Panc1 (cell line): ENCODE measurements around the gene EIF4G3. TPM values are rescaled to one million over a fixed set of nuclear protein-coding genes. Genes with fewer than 3 reads are reported as not detected.

Experiments
- ATAC-seq: fragments of 200-7000 bp; cut with Tn5 transposase; 2 replicates; pipeline ENCODE4 v1.9.1; 2020; ENCODE audit warnings: mild to moderate bottlenecking, moderate library complexity
- BruUV-seq: library from RNA; stranded (reverse); fragments of 400-500 nt; replicated peaks from 2 replicates; lab custom pipeline; 2021; lab: Mats Ljungman, UMichigan
- CTCF ChIA-PET: fragments of 300-600 bp; sonication (Branson Sonifier 250); formaldehyde crosslinking; loops from one replicate; lab custom pipeline; 2022; ENCODE audit warnings: antibody characterized with exemption; lab: Charles Lee
- POLR2A ChIA-PET: fragments of 300-600 bp; sonication (Branson Sonifier 250); formaldehyde crosslinking; loops from one replicate; lab custom pipeline; 2022; ENCODE audit warnings: antibody characterized with exemption; lab: Charles Lee
- DNase-seq: peaks from one replicate; pipeline ENCODE4 v3.0.0-alpha.2; 2010; ENCODE audit warnings: low read depth, low spot score
- H3K27ac ChIP-seq: 2 replicates; pipeline ENCODE4 v1.5.1; 2011; ENCODE audit warnings: mild to moderate bottlenecking, low read length, inconsistent platforms
- H3K27me3 ChIP-seq: fragments of 200-500 bp; sonication (Bioruptor generic); 2 replicates; pipeline ENCODE4 v1.6.0; 2014; ENCODE audit warnings: low read length, inconsistent platforms; ENCODE audit not compliant: control insufficient read depth, insufficient read depth
- H3K36me3 ChIP-seq: fragments of 200-500 bp; sonication (Bioruptor generic); 2 replicates; pipeline ENCODE4 v1.5.1; 2014; ENCODE audit warnings: inconsistent platforms, mild to moderate bottlenecking, low read length, moderate library complexity; ENCODE audit not compliant: control insufficient read depth, insufficient read depth
- H3K4me1 ChIP-seq: 2 replicates; pipeline ENCODE4 v1.5.1; 2011; ENCODE audit warnings: inconsistent platforms, mild to moderate bottlenecking, low read length, moderate library complexity; ENCODE audit not compliant: control insufficient read depth, insufficient read depth
- H3K4me3 ChIP-seq, 2 experiments: 2 replicates each; pipeline ENCODE4 v1.5.1; 2011 to 2012; ENCODE audit warnings: low read depth in 2 of 2, low read length in 2 of 2, mild to moderate bottlenecking in 2 of 2, inconsistent platforms in 1 of 2, moderate library complexity in 1 of 2
- H3K9me3 ChIP-seq: fragments of 200-500 bp; sonication (Bioruptor generic); 2 replicates; pipeline ENCODE4 v1.5.1; 2014; ENCODE audit warnings: low read depth, mild to moderate bottlenecking, inconsistent platforms, low read length, moderate library complexity; ENCODE audit not compliant: control insufficient read depth, insufficient read depth
- POLR2AphosphoS5 ChIP-seq: IDR thresholded peaks from 2 replicates; pipeline ENCODE4 v1.6.1; 2012; ENCODE audit warnings: mild to moderate bottlenecking, low read depth, low read length, moderate library complexity
- SIN3A ChIP-seq: IDR thresholded peaks from 2 replicates; pipeline ENCODE4 v1.6.1; 2012; ENCODE audit warnings: low read depth, mild to moderate bottlenecking, low read length, moderate library complexity, borderline replicate concordance; ENCODE audit not compliant: insufficient read depth
- TCF7L2 ChIP-seq: IDR thresholded peaks from 2 replicates; pipeline ENCODE4 v1.6.1; 2011; ENCODE audit warnings: mild to moderate bottlenecking, low read depth, low read length, inconsistent platforms
- in situ Hi-C: cut with HindIII; loops from 2 replicates; pipeline ENCODE4 v1.10.0; 2016; ENCODE audit warnings: low sequenced_read_pairs, low pct_unique_long_range_greater_than_20kb
- intact Hi-C: fragments of 100-400 bp; cut with micrococcal nuclease; formaldehyde crosslinking; loops from one replicate; pipeline ENCODE4 v1.10.0; 2022; ENCODE audit not compliant: unreplicated experiment
- total RNA-seq: library from RNA; stranded (reverse); gene quantifications from one replicate; pipeline ENCODE4 v1.2.1, GENCODE V29; 2021; ENCODE audit not compliant: unreplicated experiment
- TF ChIP-seq, protein P1 (sequence below), 2 experiments: IDR thresholded peaks; 2 replicates each; pipeline ENCODE4 v1.6.1; 2011 to 2012; ENCODE audit warnings: low read depth in 2 of 2, control low read depth in 1 of 2, low read length in 1 of 2, mild to moderate bottlenecking in 1 of 2, moderate library complexity in 1 of 2; ENCODE audit not compliant: insufficient read depth in 1 of 2
- TF ChIP-seq, protein P2 (sequence below): fragments of 450-650 bp; IDR thresholded peaks from 2 replicates; pipeline ENCODE4 v1.5.1; 2017; ENCODE audit warnings: mild to moderate bottlenecking

The EIF4G3 gene
- total RNA-seq, 1 experiment from 2014 or later = 78.6 TPM

DNA sequence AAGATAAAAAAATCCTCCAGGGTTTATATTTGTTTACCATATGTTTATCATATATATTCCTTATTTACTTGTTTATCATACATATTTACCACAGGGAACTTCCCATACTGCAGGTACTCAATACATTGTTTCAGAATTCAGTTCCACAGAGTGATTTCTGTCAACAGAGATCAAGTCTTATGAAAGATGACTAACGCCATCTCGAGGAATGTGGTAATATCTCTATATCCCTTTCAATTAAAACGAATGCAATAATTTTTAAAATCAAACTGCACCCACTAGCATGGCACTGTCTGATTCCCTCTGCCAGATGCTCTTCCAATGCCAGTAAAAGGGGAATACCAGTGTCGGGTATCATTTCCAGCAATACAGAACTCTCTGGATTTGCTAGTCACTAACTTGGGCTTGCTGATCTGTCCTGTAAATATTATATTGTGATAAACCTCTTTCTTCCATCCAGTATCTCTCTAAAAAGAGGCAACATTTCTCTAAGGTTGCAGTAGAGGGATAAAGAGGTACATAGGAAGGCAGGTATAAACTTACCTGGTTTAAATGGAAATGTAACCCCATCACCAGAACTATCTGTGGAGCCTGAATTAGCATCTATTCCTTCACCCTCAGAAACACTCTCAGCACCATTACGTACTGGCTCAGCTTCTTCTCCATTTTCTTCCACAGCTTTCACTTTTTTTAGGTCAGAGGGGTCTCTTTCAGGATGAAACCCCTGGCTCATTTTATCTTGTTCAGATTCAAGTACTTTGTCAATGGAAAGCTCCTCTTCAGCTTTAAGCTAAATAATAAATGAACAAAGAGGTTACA is 277.3 kb downstream of the EIF4G3 start:
- Histone ChIP-seq H3K36me3 (peaks cover 10% of the 10 kb centered on the region; the same call in 1 of the 2 replicates), H3K9me3 (no peaks in the 10 kb centered on the region), H3K4me1 (peaks cover 11% of the 10 kb centered on the region; the same call in 1 of the 2 replicates), H3K4me3 (no peak overlapping the region), H3K27me3 (no peaks in the 10 kb centered on the region), H3K27ac (no peak overlapping the region)
- 0 out of 2 replicates have a peak, but pooled peaks have one; percentile 28 for ATAC-seq
- no peak for DNase-seq
- intact Hi-C loops = no loop called here
- BruUV-seq = no TSS peak
- in situ Hi-C loops = no loop called here
- POLR2A ChIA-PET = no interaction called here
- TF ChIP-seq POLR2AphosphoS5 (no peak), SIN3A (no peak), TCF7L2 (no peak)
- TF ChIP-seq, protein P1, sequence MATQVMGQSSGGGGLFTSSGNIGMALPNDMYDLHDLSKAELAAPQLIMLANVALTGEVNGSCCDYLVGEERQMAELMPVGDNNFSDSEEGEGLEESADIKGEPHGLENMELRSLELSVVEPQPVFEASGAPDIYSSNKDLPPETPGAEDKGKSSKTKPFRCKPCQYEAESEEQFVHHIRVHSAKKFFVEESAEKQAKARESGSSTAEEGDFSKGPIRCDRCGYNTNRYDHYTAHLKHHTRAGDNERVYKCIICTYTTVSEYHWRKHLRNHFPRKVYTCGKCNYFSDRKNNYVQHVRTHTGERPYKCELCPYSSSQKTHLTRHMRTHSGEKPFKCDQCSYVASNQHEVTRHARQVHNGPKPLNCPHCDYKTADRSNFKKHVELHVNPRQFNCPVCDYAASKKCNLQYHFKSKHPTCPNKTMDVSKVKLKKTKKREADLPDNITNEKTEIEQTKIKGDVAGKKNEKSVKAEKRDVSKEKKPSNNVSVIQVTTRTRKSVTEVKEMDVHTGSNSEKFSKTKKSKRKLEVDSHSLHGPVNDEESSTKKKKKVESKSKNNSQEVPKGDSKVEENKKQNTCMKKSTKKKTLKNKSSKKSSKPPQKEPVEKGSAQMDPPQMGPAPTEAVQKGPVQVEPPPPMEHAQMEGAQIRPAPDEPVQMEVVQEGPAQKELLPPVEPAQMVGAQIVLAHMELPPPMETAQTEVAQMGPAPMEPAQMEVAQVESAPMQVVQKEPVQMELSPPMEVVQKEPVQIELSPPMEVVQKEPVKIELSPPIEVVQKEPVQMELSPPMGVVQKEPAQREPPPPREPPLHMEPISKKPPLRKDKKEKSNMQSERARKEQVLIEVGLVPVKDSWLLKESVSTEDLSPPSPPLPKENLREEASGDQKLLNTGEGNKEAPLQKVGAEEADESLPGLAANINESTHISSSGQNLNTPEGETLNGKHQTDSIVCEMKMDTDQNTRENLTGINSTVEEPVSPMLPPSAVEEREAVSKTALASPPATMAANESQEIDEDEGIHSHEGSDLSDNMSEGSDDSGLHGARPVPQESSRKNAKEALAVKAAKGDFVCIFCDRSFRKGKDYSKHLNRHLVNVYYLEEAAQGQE (IDR thresholded peaks at IDR 0.05; ENCODE audit: insufficient read depth in 1 of 2, low read depth in 2 of 2, low read length in 1 of 2) = no peak
- TF ChIP-seq, protein P2, sequence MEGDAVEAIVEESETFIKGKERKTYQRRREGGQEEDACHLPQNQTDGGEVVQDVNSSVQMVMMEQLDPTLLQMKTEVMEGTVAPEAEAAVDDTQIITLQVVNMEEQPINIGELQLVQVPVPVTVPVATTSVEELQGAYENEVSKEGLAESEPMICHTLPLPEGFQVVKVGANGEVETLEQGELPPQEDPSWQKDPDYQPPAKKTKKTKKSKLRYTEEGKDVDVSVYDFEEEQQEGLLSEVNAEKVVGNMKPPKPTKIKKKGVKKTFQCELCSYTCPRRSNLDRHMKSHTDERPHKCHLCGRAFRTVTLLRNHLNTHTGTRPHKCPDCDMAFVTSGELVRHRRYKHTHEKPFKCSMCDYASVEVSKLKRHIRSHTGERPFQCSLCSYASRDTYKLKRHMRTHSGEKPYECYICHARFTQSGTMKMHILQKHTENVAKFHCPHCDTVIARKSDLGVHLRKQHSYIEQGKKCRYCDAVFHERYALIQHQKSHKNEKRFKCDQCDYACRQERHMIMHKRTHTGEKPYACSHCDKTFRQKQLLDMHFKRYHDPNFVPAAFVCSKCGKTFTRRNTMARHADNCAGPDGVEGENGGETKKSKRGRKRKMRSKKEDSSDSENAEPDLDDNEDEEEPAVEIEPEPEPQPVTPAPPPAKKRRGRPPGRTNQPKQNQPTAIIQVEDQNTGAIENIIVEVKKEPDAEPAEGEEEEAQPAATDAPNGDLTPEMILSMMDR = no peak
- CTCF ChIA-PET = interaction anchor here (0.5 kb wide), 1 partner anchor 86 kb away, joined by 3 read pairs; no protein-coding TSS in a partner anchor

DNA sequence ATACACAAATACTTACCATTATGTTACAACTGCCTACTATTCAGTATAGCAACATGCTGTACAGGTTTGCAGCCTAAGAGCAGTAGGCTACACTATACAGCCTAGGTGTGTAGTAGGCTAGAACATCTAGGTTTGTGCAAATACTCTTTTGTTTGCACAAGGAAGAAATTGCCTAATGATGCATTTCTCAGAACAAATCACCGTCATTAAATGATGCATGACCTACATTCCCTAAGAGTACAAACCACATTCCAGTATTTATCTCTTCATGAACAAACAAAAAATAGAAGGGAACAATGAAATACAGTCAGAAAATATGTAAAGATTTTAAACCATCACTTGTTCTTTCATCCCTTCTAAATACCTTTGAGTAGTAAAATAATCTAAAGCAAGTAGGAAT is 279.9 kb downstream of the EIF4G3 start:
- BruUV-seq = no TSS peak
- CTCF ChIA-PET = no interaction called here
- DNase-seq = peak; percentile 8
- peak; percentile 81 for ATAC-seq
- peaks cover 21% of the 10 kb centered on the region for H3K36me3 ChIP-seq
- no peaks in the 10 kb centered on the region for H3K9me3 ChIP-seq
- no peak overlapping the region for H3K4me3 ChIP-seq
- intact Hi-C loops = no loop called here
- H3K4me1 ChIP-seq = peaks cover 11% of the 10 kb centered on the region; the same call in 1 of the 2 replicates
- in situ Hi-C loops = no loop called here
- H3K27ac ChIP-seq = no peak overlapping the region
- POLR2A ChIA-PET = interaction anchor here (0.7 kb wide), 1 partner anchor 50 kb away, joined by 6 read pairs; no protein-coding TSS in a partner anchor
- H3K27me3 ChIP-seq = no peaks in the 10 kb centered on the region
- TF ChIP-seq SIN3A (no peak), POLR2AphosphoS5 (no peak), TCF7L2 (no peak)
- TF ChIP-seq, protein P2 = no peak
- TF ChIP-seq, protein P1 (IDR thresholded peaks at IDR 0.05; ENCODE audit: insufficient read depth in 1 of 2, low read depth in 2 of 2, low read length in 1 of 2) = no peak
